ENCODE data around the gene NUDT4.

- no peak for TF ChIP-seq NFE2L2 (IDR thresholded peaks at IDR 0.05; ENCODE audit: low read depth, low read length)
- TF ChIP-seq POLR2A (IDR thresholded peaks at IDR 0.05; ENCODE audit: low read depth, low read length): no peak
Observed at GRCh38 chr12:93407054-93407962, 29.6 kb downstream of the NUDT4 start.

All from IMR-90 (cell line).